HCT116 (cell line): ENCODE data around the gene CLEC3B. TPM values are rescaled to one million over a fixed set of nuclear protein-coding genes. Genes with fewer than 3 reads are reported as not detected.

Experiments used
- ATAC-seq: fragments of 200-7000 bp; cut with Tn5 transposase; 2 replicates; pipeline ENCODE4 v1.9.1; 2020; ENCODE audit warnings: mild to moderate bottlenecking, moderate library complexity
- BruUV-seq: library from RNA; stranded (reverse); fragments of 400-500 nt; replicated peaks from 2 replicates; lab custom pipeline; 2021; lab: Mats Ljungman, UMichigan
- CTCF ChIA-PET: fragments of 300-600 bp; sonication (Branson Sonifier 250); formaldehyde crosslinking; loops from one replicate; lab custom pipeline; 2021; ENCODE audit warnings: antibody characterized with exemption; lab: Charles Lee
- POLR2A ChIA-PET: fragments of 300-600, 350-600 bp; sonication (Branson Sonifier 250); formaldehyde crosslinking; loops from one replicate; lab custom pipeline; 2021; ENCODE audit warnings: antibody characterized with exemption; lab: Charles Lee
- RAD21 ChIA-PET, 2 experiments: fragments of 300-600 bp; sonication (Branson Sonifier 250); formaldehyde crosslinking; loops; one replicate each; lab custom pipeline; 2023; ENCODE audit warnings: low total read pairs in 2 of 2; ENCODE audit not compliant: uncharacterized antibody in 2 of 2, unreplicated experiment in 2 of 2, low non-redundant PET in 1 of 2; lab: Charles Lee
- DNase-seq: peaks from one replicate; pipeline ENCODE4 v3.0.0-alpha.2; 2010; ENCODE audit warnings: low read depth, low spot score
- H2AFZ ChIP-seq: fragments of 200-600 bp; shearing (Covaris generic), sonication (generic); 2 replicates; pipeline ENCODE4 v1.6.1; 2017; ENCODE audit warnings: low read depth, mixed run types, mixed read lengths, antibody characterized with exemption, low read length; ENCODE audit not compliant: poor library complexity, severe bottlenecking
- H3K27ac ChIP-seq: 2 replicates; pipeline ENCODE4 v1.5.1; 2012; ENCODE audit warnings: low read depth, low read length
- H3K27me3 ChIP-seq: fragments of 200-600 bp; sonication (generic); 2 replicates; pipeline ENCODE4 v1.6.1; 2016; ENCODE audit warnings: mixed run types, low read length, mixed read lengths; ENCODE audit not compliant: insufficient read depth
- H3K36me3 ChIP-seq, 2 experiments: fragments of 200-500 bp in 1 of 2; fragments of 200-600 bp in 1 of 2; sonication (Bioruptor generic) in 1 of 2; sonication (generic) in 1 of 2; 2 replicates each; pipeline versions ENCODE4 v1.5.1 to v1.6.1; 2014 to 2016; ENCODE audit warnings: low read length in 2 of 2, inconsistent platforms in 1 of 2, mixed read lengths in 1 of 2, mixed run types in 1 of 2; ENCODE audit not compliant: insufficient read depth in 2 of 2, control insufficient read depth in 1 of 2
- H3K4me1 ChIP-seq, 2 experiments: fragments of 200-600 bp in 1 of 2; sonication (generic) in 1 of 2; 2 replicates each; pipeline versions ENCODE4 v1.5.1 to v1.6.1; 2012 to 2017; ENCODE audit warnings: low read length in 2 of 2, inconsistent platforms in 1 of 2, mild to moderate bottlenecking in 1 of 2, mixed read lengths in 1 of 2, mixed run types in 1 of 2, moderate library complexity in 1 of 2; ENCODE audit not compliant: insufficient read depth in 2 of 2, control insufficient read depth in 1 of 2
- H3K4me2 ChIP-seq: fragments of 200-600 bp; sonication (generic); 2 replicates; pipeline ENCODE4 v1.6.1; 2017; ENCODE audit warnings: mixed run types, low read length, mixed read lengths
- H3K4me3 ChIP-seq, 2 experiments: fragments of 200-600 bp in 1 of 2; sonication (generic) in 1 of 2; replicated peaks in 1 of 2; 2 replicates each; pipeline ENCODE4 v1.5.1; 2011 to 2016; ENCODE audit warnings: low read length in 2 of 2, control low read depth in 1 of 2, low read depth in 1 of 2, mild to moderate bottlenecking in 1 of 2, mixed read lengths in 1 of 2, mixed run types in 1 of 2
- H3K79me2 ChIP-seq: fragments of 200-600 bp; sonication (generic); 2 replicates; pipeline ENCODE4 v1.6.1; 2017; ENCODE audit warnings: mild to moderate bottlenecking, mixed run types, low read length, moderate library complexity, mixed read lengths; ENCODE audit not compliant: insufficient read depth
- H3K9ac ChIP-seq: fragments of 200-600 bp; sonication (generic); 2 replicates; pipeline ENCODE4 v1.6.1; 2016; ENCODE audit warnings: low read length, mixed read lengths
- H3K9me2 ChIP-seq: fragments of 200-600 bp; sonication (generic), shearing (Covaris generic); 2 replicates; pipeline ENCODE4 v1.6.1; 2017; ENCODE audit warnings: mixed run types, mild to moderate bottlenecking, moderate library complexity; ENCODE audit not compliant: insufficient read depth
- H3K9me3 ChIP-seq, 2 experiments: fragments of 200-500 bp in 1 of 2; fragments of 200-600 bp in 1 of 2; sonication (Bioruptor generic) in 1 of 2; sonication (generic) in 1 of 2; 2 replicates each; pipeline ENCODE4 v1.6.1; 2014 to 2017; ENCODE audit warnings: low read length in 2 of 2, mixed read lengths in 2 of 2, inconsistent platforms in 1 of 2, low read depth in 1 of 2, mild to moderate bottlenecking in 1 of 2, mixed run types in 1 of 2, moderate library complexity in 1 of 2; ENCODE audit not compliant: control insufficient read depth in 1 of 2, insufficient read depth in 1 of 2
- H4K20me1 ChIP-seq: fragments of 200-600 bp; sonication (generic), shearing (Covaris generic); 2 replicates; pipeline ENCODE4 v1.6.1; 2017; ENCODE audit warnings: mixed run types, mild to moderate bottlenecking, moderate library complexity; ENCODE audit not compliant: insufficient read depth
- CBX3 ChIP-seq: IDR thresholded peaks from 2 replicates; pipeline ENCODE4 v1.6.1; 2012; ENCODE audit warnings: low read depth
- CTCF ChIP-seq, 3 experiments: fragments of 200-600 bp in 1 of 3; sonication (generic) in 1 of 3; IDR thresholded peaks in 2 of 3; conservative IDR thresholded peaks in 1 of 3; 2 replicates each; pipeline ENCODE4 v1.5.1; 2012 to 2017; ENCODE audit warnings: low read depth in 2 of 3, low read length in 2 of 3, antibody characterized with exemption in 1 of 3, borderline replicate concordance in 1 of 3, control low read depth in 1 of 3, mild to moderate bottlenecking in 1 of 3, mixed read lengths in 1 of 3, mixed run types in 1 of 3, moderate library complexity in 1 of 3; ENCODE audit not compliant: insufficient read depth in 1 of 3
- EGR1 ChIP-seq: IDR thresholded peaks from 2 replicates; pipeline ENCODE4 v1.6.1; 2012; ENCODE audit warnings: low read depth
- EZH2 ChIP-seq: fragments of 200-600 bp; sonication (generic); IDR thresholded peaks from 2 replicates; pipeline ENCODE4 v1.6.1; 2017; ENCODE audit warnings: antibody characterized with exemption, mixed run types
- EZH2phosphoT487 ChIP-seq: fragments of 200-600 bp; IDR thresholded peaks from 2 replicates; pipeline ENCODE4 v1.6.1; 2018; ENCODE audit warnings: antibody characterized with exemption, borderline replicate concordance
- JUND ChIP-seq: IDR thresholded peaks from 2 replicates; pipeline ENCODE4 v1.6.1; 2012
- MAX ChIP-seq: IDR thresholded peaks from 2 replicates; pipeline ENCODE4 v1.6.1; 2012
- POLR2A ChIP-seq: IDR thresholded peaks from 2 replicates; pipeline ENCODE4 v1.7.0; 2011; ENCODE audit warnings: borderline replicate concordance; ENCODE audit not compliant: insufficient read depth, insufficient read length; ENCODE audit errors: extremely low read depth
- POLR2AphosphoS5 ChIP-seq: IDR thresholded peaks from 2 replicates; pipeline ENCODE4 v1.6.1; 2011; ENCODE audit warnings: mild to moderate bottlenecking, low read depth, low read length, moderate library complexity
- RAD21 ChIP-seq: IDR thresholded peaks from 2 replicates; pipeline ENCODE4 v1.6.1; 2012; ENCODE audit warnings: low read depth, mild to moderate bottlenecking
- SIN3A ChIP-seq: IDR thresholded peaks from 2 replicates; pipeline ENCODE4 v1.6.1; 2012; ENCODE audit warnings: low read depth
- SP1 ChIP-seq: IDR thresholded peaks from 2 replicates; pipeline ENCODE4 v1.6.1; 2012; ENCODE audit warnings: low read depth
- TCF7L2 ChIP-seq: IDR thresholded peaks from 2 replicates; pipeline ENCODE4 v1.7.0; 2011; ENCODE audit warnings: borderline replicate concordance, inconsistent platforms; ENCODE audit not compliant: insufficient read depth, insufficient read length; ENCODE audit errors: extremely low read depth
- YY1 ChIP-seq: IDR thresholded peaks from 2 replicates; pipeline ENCODE4 v1.6.1; 2011; ENCODE audit warnings: low read length, low read depth, moderate library complexity, mild to moderate bottlenecking; ENCODE audit not compliant: insufficient replicate concordance; ENCODE audit errors: extremely low read depth
- ZFX ChIP-seq: fragments of 450-650 bp; IDR thresholded peaks from 2 replicates; pipeline ENCODE4 v1.6.1; 2017
- ZNF274 ChIP-seq: fragments of 200-500 bp; sonication (Bioruptor generic); IDR thresholded peaks from 2 replicates; pipeline ENCODE4 v1.6.1; 2014; ENCODE audit warnings: mild to moderate bottlenecking, low read depth, low read length, inconsistent platforms
- intact Hi-C: fragments of 100-400 bp; cut with micrococcal nuclease; formaldehyde crosslinking; loops from 2 replicates; pipeline ENCODE4 v1.10.0; 2022
- total RNA-seq: library from RNA; stranded (reverse); gene quantifications from one replicate; pipeline ENCODE4 v1.2.1, GENCODE V29; 2021; ENCODE audit not compliant: unreplicated experiment
- TF ChIP-seq, protein P1 (sequence below): IDR thresholded peaks from 2 replicates; pipeline ENCODE4 v1.6.1; 2012; ENCODE audit warnings: low read depth

The CLEC3B gene
- total RNA-seq, 1 experiment from 2014 or later: 0.57 TPM

GRCh38 chr3:45009868-45010267, 16.2 kb upstream of the CLEC3B start:
- TF ChIP-seq JUND: no peak
- POLR2A ChIA-PET: no interaction called here
- CTCF ChIA-PET: interaction anchor here (1.6 kb wide), 1 partner anchor 18 kb away, joined by 3 read pairs; no protein-coding TSS in a partner anchor
- Histone ChIP-seq H3K9me2 (no peaks in the 10 kb centered on the region), H3K36me3 (peaks cover 13 to 22% of the 10 kb centered on the region in 2 experiments; a peak in 2 of 4 replicates), H2AFZ (no peak overlapping the region), H3K27ac (no peak overlapping the region), H3K27me3 (no peaks in the 10 kb centered on the region), H3K9ac (no peak overlapping the region), H3K4me3 (no peak overlapping the region), H3K9me3 (no peaks in the 10 kb centered on the region), H4K20me1 (no peaks in the 10 kb centered on the region), H3K4me1 (no peaks in the 10 kb centered on the region), H3K79me2 (no peaks in the 10 kb centered on the region), H3K4me2 (no peak overlapping the region)
- DNase-seq (no peak), ATAC-seq (no peak)
- intact Hi-C loops: no loop called here
- no TSS peak for BruUV-seq
- RAD21 ChIA-PET: no interaction called here

- ChIA-PET RAD21 (no interaction called here), CTCF (no interaction called here), POLR2A (no interaction called here)
- TF ChIP-seq EGR1: no peak
- TF ChIP-seq EZH2: no peak
- TF ChIP-seq POLR2AphosphoS5: no peak
- TF ChIP-seq TCF7L2: no peak
- TF ChIP-seq POLR2A: no peak
- no peak for TF ChIP-seq ZFX
- no peak for TF ChIP-seq EZH2phosphoT487
- no peak for TF ChIP-seq MAX
- no peak for TF ChIP-seq CTCF (IDR thresholded peaks at IDR 0.05 in 2 of 3, conservative IDR thresholded peaks at IDR 0.05 in 1 of 3; ENCODE audit: borderline replicate concordance in 1 of 3, insufficient read depth in 1 of 3, low read depth in 2 of 3, low read length in 2 of 3)
- no peak for TF ChIP-seq RAD21
- no peak for TF ChIP-seq ZNF274
- TF ChIP-seq, protein P1, sequence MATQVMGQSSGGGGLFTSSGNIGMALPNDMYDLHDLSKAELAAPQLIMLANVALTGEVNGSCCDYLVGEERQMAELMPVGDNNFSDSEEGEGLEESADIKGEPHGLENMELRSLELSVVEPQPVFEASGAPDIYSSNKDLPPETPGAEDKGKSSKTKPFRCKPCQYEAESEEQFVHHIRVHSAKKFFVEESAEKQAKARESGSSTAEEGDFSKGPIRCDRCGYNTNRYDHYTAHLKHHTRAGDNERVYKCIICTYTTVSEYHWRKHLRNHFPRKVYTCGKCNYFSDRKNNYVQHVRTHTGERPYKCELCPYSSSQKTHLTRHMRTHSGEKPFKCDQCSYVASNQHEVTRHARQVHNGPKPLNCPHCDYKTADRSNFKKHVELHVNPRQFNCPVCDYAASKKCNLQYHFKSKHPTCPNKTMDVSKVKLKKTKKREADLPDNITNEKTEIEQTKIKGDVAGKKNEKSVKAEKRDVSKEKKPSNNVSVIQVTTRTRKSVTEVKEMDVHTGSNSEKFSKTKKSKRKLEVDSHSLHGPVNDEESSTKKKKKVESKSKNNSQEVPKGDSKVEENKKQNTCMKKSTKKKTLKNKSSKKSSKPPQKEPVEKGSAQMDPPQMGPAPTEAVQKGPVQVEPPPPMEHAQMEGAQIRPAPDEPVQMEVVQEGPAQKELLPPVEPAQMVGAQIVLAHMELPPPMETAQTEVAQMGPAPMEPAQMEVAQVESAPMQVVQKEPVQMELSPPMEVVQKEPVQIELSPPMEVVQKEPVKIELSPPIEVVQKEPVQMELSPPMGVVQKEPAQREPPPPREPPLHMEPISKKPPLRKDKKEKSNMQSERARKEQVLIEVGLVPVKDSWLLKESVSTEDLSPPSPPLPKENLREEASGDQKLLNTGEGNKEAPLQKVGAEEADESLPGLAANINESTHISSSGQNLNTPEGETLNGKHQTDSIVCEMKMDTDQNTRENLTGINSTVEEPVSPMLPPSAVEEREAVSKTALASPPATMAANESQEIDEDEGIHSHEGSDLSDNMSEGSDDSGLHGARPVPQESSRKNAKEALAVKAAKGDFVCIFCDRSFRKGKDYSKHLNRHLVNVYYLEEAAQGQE: no peak
- TF ChIP-seq CBX3: no peak
- no peak for TF ChIP-seq SP1
- no peak for TF ChIP-seq YY1
- no peak for TF ChIP-seq SIN3A
- H3K9me3 ChIP-seq: no peaks in the 10 kb centered on the region
- no peak for ATAC-seq
- H3K4me3 ChIP-seq: no peak overlapping the region
- no peaks in the 10 kb centered on the region for H3K79me2 ChIP-seq
- intact Hi-C loops: no loop called here
- no TSS peak for BruUV-seq
- H2AFZ ChIP-seq: no peak overlapping the region
- no peaks in the 10 kb centered on the region for H4K20me1 ChIP-seq
- DNase-seq: no peak
- peaks cover 13% of the 10 kb centered on the region in 2 experiments; a peak in 2 of 4 replicates for H3K36me3 ChIP-seq
- H3K4me2 ChIP-seq: no peak overlapping the region
- H3K9me2 ChIP-seq: no peaks in the 10 kb centered on the region
- no peaks in the 10 kb centered on the region for H3K4me1 ChIP-seq
- no peaks in the 10 kb centered on the region for H3K27me3 ChIP-seq
- H3K9ac ChIP-seq: no peak overlapping the region
- H3K27ac ChIP-seq: no peak overlapping the region
Measured at GRCh38 chr3:45010811-45011333, 15.2 kb upstream of the CLEC3B start.
